ENCODE data around the gene SPAG9.

SPAG9 gene

DNA sequence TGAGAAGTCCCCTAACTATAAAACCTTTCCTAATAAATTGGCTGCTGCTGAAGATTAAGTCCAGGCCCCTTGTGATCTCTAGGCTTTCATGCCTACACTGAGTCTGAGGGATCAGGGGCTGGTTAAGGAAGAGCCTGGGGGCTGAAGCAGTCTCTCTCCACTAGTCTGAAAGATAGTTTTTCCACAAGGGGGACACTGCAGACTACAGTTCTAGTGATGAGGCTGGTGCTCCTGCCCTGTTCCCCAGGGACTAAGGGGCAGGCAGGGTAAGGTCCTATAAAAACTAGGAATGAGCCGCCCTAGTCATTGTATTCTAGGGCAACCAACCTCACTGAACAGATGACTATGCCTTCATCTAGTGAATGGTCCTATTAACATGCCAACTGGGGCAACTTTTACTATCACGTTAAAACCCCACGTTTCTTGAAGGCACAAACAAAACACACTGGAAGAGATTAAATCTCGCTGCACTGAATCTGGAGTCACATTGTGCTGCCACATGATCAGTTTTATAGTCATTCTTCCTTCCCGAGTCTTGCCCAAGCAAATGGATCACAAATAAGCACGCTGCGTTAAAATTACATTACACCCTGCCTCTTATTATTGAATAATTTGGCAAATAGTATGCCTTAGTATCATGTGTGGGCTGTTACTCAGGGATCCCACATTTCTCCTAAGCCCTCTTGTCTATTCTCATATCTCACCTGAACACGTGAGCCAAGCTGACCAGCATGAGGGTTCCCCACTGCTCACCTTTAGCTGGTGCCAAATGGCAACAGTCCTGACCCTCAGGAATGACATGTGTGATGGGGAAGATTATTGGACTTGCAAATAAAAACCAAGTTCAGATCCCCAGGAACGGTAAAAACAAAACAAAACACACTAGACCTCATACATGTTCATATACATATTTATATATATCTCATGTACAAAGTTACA lies 159.1 kb downstream of the SPAG9 start:
- Mint-ChIP-seq H3K9me3 (no peaks in the 10 kb centered on the region), H3K27ac (no peak overlapping the region), H3K27me3 (no peaks in the 10 kb centered on the region), H3K36me3 (peaks cover 24% of the 10 kb centered on the region), H3K4me3 (no peak overlapping the region), H3K4me1 (peaks cover 16% of the 10 kb centered on the region)
- no peak for DNase-seq
- CTCF ChIA-PET = interaction anchor here (2.6 kb wide), 1 partner anchor 109 kb away, joined by 15 read pairs; no protein-coding TSS in a partner anchor

DNA sequence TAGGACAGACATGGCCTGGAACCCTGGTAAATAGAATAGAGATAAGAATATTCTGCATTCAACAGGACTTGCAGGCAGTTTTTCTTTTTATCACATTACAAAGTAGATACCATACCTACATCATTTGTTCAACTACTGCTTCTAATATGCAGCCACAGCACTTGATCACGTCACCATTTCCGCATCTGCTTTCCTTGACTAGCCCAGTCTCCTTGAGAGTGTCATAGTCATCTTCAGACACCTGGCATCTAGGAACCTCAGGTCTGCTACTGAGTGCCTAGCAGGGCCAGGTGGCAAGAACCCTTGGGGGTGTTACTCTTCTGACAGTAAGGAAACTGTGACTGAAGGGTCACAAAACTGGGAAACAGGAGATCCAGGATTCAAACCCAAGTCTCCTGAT lies 161.3 kb downstream of the SPAG9 start:
- CTCF ChIA-PET = interaction anchor here (1.1 to 8.6 kb wide), 3 partner anchors 15 to 107 kb away, joined by 3 to 173 read pairs (median 3); partner anchors contain the start of gene TOB1
- no peak for DNase-seq
- Mint-ChIP-seq H3K27ac (no peak overlapping the region), H3K36me3 (peaks cover 9% of the 10 kb centered on the region), H3K27me3 (peaks cover 12% of the 10 kb centered on the region), H3K4me1 (peaks cover 9% of the 10 kb centered on the region), H3K4me3 (no peak overlapping the region), H3K9me3 (no peaks in the 10 kb centered on the region)

DNA sequence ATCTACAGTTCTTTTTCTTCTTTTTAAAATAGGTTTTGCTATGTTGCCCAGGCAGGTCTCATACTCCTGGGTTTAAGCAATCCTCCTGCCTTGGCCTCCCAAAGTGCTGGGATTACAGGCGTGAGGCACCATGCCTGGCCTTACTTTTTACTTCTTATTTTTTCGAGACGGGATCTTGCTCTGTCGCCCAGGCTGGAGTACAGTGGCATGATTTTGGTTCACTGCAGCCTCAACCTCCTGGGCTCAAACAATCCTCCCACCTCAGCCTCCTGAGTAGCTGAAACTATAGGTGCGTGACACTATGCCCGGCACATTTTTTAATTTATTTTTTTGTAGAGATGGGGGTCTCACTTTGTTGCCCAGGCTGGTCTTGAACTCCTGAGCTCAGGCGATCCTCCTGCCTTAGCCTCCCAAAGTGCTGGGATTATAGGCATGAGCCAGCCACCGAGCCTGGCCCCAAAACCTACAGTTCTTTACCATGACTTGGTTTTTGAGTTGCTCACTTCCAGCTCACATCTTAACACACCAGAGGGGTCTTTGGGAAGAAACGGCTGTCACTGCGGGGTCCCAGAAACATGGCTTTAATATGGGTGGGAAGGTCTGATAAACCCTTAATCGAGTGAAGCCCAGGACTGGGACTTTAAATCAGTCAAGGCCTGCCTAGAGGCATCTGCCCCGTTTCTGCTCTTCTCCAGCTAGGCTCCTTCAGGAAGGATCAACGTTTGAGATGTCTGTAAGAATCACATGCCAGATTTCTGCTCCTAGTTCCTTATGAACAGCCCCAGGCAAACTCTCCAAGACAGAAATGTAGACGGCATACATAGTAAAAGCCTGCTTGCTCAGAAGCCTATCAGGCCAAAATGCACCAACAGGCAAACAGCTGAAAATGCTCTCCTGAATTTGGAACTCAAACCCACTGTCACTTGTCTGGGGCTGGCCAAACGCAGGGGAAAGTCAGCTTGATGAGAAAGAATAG lies 162.8 kb downstream of the SPAG9 start:
- Mint-ChIP-seq H3K4me3 (no peak overlapping the region), H3K27me3 (peaks cover 26% of the 10 kb centered on the region), H3K9me3 (no peaks in the 10 kb centered on the region), H3K36me3 (peaks cover 2% of the 10 kb centered on the region), H3K4me1 (peaks cover 20% of the 10 kb centered on the region), H3K27ac (no peak overlapping the region)
- no peak for DNase-seq
- CTCF ChIA-PET = interaction anchor here (0.7 to 8.6 kb wide), 9 partner anchors 8 to 184 kb away, joined by 3 to 173 read pairs (median 7); partner anchors contain the start of gene TOB1

DNA sequence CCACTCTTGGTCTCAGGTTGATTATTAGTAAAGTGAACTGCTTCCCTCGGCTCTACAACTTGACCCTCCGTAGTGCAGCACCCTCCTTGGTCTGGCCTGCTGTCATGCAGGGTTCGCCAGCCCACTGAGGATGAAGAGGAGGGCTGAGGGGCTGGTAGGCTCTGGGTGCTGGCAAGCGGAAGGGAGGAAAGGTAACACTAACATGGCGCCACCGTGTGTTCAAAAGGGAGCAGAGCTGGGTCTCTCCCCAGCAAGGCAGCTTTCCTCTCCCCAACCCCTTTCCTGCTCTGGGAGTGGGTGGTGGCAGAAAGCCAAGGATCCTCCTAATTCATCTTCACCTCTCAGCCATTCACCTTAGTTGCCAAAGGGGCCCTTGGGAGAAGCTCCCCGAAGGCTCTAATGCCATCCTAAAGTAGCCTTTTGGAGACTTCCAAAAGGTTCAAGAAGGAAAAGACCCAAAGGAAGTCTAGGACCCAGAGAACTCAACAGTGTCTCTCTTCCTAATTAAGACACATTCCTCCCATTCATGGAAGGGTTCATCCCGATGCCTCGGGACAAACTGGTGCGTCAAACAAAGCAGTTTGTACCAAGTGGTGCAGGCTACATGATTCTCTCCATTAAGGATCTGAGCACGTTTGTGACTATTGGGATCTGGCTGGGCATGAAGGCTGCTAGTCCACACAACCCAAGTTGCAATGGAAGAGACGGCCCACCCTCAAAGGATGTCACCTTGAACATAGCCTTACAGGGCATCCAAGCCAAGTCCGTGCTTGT lies 163.7 kb downstream of the SPAG9 start:
- CTCF ChIA-PET = interaction anchor here (0.6 to 8.6 kb wide), 18 partner anchors 9 to 452 kb away, joined by 3 to 173 read pairs (median 3); partner anchors contain the start of genes TOB1 and WFIKKN2
- Mint-ChIP-seq H3K9me3 (no peaks in the 10 kb centered on the region), H3K36me3 (no peaks in the 10 kb centered on the region), H3K27ac (no peak overlapping the region), H3K4me1 (peaks cover 20% of the 10 kb centered on the region), H3K4me3 (no peak overlapping the region), H3K27me3 (peaks cover 29% of the 10 kb centered on the region)
- DNase-seq = peak; percentile 82

DNA sequence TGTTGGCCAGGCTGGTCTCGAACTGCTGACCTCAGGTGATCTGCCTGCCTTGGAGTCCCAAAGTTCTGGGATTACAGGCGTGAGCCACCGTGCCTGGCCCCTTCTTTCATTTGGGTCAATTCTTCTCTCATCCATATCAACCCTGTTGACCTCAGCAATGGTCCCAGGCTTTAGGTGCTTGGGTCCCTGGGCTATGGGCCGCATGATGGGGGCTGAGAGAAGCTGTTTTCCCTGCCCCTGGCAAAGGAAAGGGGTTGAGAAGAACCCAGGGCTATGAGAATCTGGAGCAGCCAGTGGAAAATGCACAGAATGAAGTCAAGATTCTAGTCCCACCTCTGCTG lies 164.3 kb downstream of the SPAG9 start:
- CTCF ChIA-PET = interaction anchor here (0.6 to 8.6 kb wide), 14 partner anchors 9 to 197 kb away, joined by 3 to 173 read pairs (median 5); partner anchors contain the start of genes NME1, TOB1 and WFIKKN2
- no peak for DNase-seq
- peaks cover 20% of the 10 kb centered on the region for H3K4me1 Mint-ChIP-seq
- H3K27me3 Mint-ChIP-seq = peaks cover 29% of the 10 kb centered on the region
- H3K4me3 Mint-ChIP-seq = no peak overlapping the region
- no peak overlapping the region for H3K27ac Mint-ChIP-seq
- H3K9me3 Mint-ChIP-seq = no peaks in the 10 kb centered on the region
- no peaks in the 10 kb centered on the region for H3K36me3 Mint-ChIP-seq

DNA sequence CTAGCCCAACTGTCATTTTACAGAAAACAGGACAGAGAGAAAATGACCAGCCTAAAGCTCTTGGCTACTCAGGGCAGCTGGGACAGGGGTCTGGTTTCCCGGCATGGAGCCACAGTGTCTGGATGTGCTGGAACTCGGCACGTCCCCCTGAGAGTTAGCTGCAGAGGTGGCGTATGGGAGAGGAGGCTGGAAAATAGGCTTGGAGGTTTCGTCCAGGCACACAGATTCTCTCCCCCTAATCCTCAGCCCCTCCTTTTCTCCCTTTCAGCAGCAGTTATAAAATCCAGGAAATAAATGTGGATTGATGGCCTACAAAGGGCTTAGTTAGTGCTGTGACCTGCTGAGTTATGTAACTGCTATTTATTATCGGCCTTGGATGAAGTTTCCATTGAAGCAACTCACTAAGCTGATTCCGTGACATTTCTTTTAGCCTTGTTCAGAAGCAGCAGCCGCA lies 165.0 kb downstream of the SPAG9 start:
- Mint-ChIP-seq H3K27ac (no peak overlapping the region), H3K27me3 (peaks cover 29% of the 10 kb centered on the region), H3K4me3 (no peak overlapping the region), H3K9me3 (no peaks in the 10 kb centered on the region), H3K36me3 (no peaks in the 10 kb centered on the region), H3K4me1 (peaks cover 24% of the 10 kb centered on the region)
- DNase-seq = no peak
- CTCF ChIA-PET = interaction anchor here (1.5 to 8.6 kb wide), 8 partner anchors 89 to 198 kb away, joined by 3 to 173 read pairs (median 12); partner anchors contain the start of genes NME1, TOB1 and WFIKKN2

DNA sequence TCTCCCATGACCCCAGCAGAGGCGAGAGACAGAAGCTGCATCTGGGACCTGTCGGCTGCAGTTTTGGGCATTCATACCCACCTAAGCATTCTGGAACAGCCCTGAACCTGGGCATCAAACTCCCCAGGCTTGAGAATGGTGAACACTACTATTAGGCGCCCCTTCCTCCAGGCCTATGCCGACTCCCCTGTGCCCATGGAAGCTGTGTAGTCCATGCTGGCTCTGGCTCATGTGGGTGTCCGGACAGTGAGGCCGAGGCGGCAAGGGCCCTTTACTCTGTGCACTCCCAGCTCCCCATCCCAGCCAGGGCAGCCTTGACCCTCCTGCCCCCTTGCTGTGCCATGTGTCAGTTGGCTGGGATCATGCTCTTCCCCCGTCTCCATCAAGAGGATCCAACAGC lies 165.5 kb downstream of the SPAG9 start:
- Mint-ChIP-seq H3K36me3 (no peaks in the 10 kb centered on the region), H3K9me3 (no peaks in the 10 kb centered on the region), H3K4me1 (peaks cover 30% of the 10 kb centered on the region), H3K4me3 (no peak overlapping the region), H3K27ac (no peak overlapping the region), H3K27me3 (peaks cover 29% of the 10 kb centered on the region)
- CTCF ChIA-PET = interaction anchor here (1.6 to 8.6 kb wide), 7 partner anchors 89 to 198 kb away, joined by 3 to 173 read pairs (median 12); partner anchors contain the start of genes NME1 and TOB1
- DNase-seq = no peak

DNA sequence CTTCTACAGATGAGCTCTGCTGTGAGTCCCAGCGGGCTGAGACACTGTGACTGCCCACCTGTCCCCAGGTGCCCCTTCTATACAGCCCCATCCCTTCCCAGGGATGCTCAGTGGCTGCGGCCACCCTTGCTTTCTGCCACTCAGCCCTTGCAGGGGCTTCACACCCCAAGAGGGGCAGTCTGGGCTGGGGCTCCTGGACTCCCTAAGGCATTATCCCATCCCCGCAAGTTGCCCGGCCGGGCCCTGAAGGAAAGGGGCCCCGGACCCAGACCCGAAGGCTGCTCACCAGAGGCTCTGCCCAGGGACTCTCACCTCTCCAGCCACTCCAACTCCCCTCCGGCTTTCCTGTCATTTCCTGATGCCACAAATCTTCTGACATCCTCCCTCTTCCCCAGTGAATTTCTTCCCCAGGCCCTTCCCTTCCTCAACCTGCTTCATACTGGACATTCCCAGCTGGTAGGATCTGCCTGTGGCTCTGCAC lies 166.0 kb downstream of the SPAG9 start:
- CTCF ChIA-PET = interaction anchor here (0.9 to 8.6 kb wide), 8 partner anchors 88 to 172 kb away, joined by 3 to 173 read pairs (median 8); partner anchors contain the start of gene TOB1
- H3K27ac Mint-ChIP-seq = peak overlapping the region; percentile 26

DNA sequence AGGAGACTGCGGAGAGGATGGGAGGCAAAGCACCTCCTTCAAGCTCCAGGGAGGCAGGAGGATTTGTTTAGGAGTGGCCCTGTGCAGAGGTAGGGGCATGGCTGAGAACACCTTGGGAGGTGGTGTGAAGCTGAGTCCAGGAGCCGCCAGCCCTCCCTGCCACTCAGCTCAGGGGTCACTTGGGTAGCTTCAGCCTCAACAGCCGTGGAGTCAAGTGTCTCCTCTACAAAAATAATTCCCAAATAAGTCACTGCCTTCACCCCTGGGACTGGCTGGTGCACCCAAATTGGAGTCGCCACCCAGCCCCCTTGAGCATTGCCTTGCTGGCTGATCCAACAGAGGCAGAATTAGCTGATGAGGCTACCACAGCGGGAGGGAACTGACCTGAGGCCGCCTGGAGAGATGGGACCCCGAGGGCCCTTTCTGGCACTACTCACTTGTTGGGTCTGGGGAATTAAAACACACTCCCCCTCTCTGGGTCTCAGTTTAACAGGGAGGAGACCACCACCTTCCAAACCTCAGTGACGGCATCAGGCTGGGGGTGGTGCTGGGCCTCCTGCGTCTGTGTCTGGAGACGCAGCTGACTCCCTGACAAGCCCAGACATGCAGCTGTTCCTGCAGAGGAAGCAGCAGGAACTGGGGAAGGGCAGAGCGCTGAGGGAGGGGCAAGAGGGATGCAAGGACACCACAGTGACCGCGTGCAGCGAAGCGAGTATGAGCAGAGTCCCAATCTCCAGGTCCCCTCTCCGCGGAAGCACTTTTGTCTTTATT lies 166.7 kb downstream of the SPAG9 start:
- Mint-ChIP-seq H3K9me3 (no peaks in the 10 kb centered on the region), H3K27me3 (peaks cover 29% of the 10 kb centered on the region), H3K36me3 (no peaks in the 10 kb centered on the region), H3K4me1 (peaks cover 35% of the 10 kb centered on the region), H3K27ac (no peak overlapping the region), H3K4me3 (no peak overlapping the region)
- DNase-seq = no peak
- CTCF ChIA-PET = interaction anchor here (0.7 to 8.6 kb wide), 12 partner anchors 11 to 199 kb away, joined by 3 to 173 read pairs (median 4); partner anchors contain the start of genes NME1 and TOB1

More for the DNA sequence above, 166.0 kb downstream of the SPAG9 start:
- Mint-ChIP-seq H3K36me3 (no peaks in the 10 kb centered on the region), H3K9me3 (no peaks in the 10 kb centered on the region), H3K4me3 (no peak overlapping the region), H3K4me1 (peaks cover 34% of the 10 kb centered on the region), H3K27me3 (peaks cover 29% of the 10 kb centered on the region)
- DNase-seq = no peak

DNA sequence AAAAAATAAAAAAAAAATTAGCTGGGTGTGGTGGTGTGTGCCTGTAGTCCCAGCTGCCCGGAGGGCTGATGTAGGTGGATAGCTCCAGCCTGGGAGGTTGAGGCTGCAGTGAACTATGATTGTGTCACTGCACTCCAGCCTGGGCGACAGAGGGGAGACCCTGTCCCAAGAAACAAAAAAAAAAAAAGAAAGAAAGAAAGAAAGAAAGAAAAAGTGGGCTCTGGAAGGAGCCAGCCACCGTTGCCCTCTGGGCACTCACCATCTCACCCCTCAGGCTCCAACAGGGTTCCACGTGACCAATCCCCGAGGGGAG lies 167.2 kb downstream of the SPAG9 start:
- CTCF ChIA-PET = interaction anchor here (0.7 to 8.6 kb wide), 11 partner anchors 12 to 200 kb away, joined by 3 to 173 read pairs (median 4); partner anchors contain the start of genes NME1 and TOB1

DNA sequence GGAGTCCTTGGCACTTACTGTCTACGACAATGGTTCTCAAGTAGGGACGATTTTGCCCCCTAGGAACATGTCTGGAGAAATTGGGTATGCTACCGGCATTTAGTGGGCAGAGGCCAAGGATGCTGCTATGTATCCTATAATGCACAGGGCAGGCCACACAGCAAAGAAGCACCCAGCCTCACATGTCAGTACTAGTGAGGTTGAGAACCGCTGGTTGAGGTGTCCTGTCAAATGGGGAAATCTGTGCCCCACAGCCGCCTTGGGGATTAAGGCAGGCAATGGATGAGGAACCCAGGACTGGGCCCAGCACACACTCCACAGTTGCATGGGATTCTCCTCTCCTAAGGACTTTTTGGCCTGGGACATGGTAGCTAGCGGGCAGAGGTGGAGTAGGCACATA lies 167.8 kb downstream of the SPAG9 start:
- CTCF ChIA-PET = interaction anchor here (0.8 to 8.6 kb wide), 7 partner anchors 12 to 200 kb away, joined by 3 to 173 read pairs (median 5); partner anchors contain the start of gene NME1
- no peak for DNase-seq
- Mint-ChIP-seq H3K27ac (no peak overlapping the region), H3K27me3 (peaks cover 29% of the 10 kb centered on the region), H3K36me3 (no peaks in the 10 kb centered on the region), H3K9me3 (no peaks in the 10 kb centered on the region), H3K4me1 (peaks cover 44% of the 10 kb centered on the region), H3K4me3 (no peak overlapping the region)

More for the DNA sequence above, 167.2 kb downstream of the SPAG9 start:
- Mint-ChIP-seq H3K4me3 (no peak overlapping the region), H3K27me3 (peaks cover 29% of the 10 kb centered on the region), H3K36me3 (no peaks in the 10 kb centered on the region), H3K4me1 (peaks cover 38% of the 10 kb centered on the region), H3K9me3 (no peaks in the 10 kb centered on the region), H3K27ac (no peak overlapping the region)
- no peak for DNase-seq

DNA sequence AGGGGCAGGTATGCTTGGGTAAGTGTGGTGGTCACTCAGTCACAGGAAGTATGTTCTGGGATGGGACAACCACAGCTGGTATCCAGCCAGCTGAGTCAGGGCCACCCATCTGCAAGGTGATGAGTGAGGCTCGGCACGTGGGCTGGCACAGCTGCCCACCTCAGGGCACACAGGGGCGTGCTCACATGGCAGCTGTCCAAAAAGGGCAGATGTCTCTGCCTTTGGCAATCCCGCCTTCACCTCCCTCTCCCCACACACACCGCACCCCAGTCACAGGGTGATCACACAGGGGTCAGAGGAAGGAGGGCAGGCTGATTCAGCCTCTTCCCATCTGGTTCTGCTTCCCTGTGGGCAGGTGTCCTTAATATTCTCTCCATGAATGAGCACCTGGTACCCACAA lies 168.7 kb downstream of the SPAG9 start:
- Mint-ChIP-seq H3K4me3 (no peak overlapping the region), H3K27me3 (peaks cover 29% of the 10 kb centered on the region), H3K27ac (no peak overlapping the region), H3K4me1 (peaks cover 47% of the 10 kb centered on the region), H3K36me3 (no peaks in the 10 kb centered on the region), H3K9me3 (no peaks in the 10 kb centered on the region)
- CTCF ChIA-PET = interaction anchor here (0.8 to 8.6 kb wide), 3 partner anchors 100 to 169 kb away, joined by 5 to 173 read pairs (median 5); no protein-coding TSS in a partner anchor
- no peak for DNase-seq
